Peyer's patch (tissue), 4 donors: ENCODE data around the gene AFF2.

Source experiments
- POLR2A ChIP-seq, 2 donors: fragments of 450-650 bp; IDR thresholded peaks; one replicate each; pipeline ENCODE4 v1.5.1; 2017; ENCODE audit warnings: antibody characterized with exemption in 2 of 2, mild to moderate bottlenecking in 2 of 2, moderate library complexity in 2 of 2
- TF ChIP-seq, protein P1 (sequence below), 6 experiments: fragments of 450-650 bp in 4 of 6; fragments of 200-600 bp in 2 of 6; sonication (generic) in 1 of 6; IDR thresholded peaks; one replicate each; pipeline ENCODE4 v1.5.1; 2017 to 2019; ENCODE audit warnings: antibody characterized with exemption in 6 of 6, mild to moderate bottlenecking in 3 of 6, moderate library complexity in 1 of 6

DNA sequence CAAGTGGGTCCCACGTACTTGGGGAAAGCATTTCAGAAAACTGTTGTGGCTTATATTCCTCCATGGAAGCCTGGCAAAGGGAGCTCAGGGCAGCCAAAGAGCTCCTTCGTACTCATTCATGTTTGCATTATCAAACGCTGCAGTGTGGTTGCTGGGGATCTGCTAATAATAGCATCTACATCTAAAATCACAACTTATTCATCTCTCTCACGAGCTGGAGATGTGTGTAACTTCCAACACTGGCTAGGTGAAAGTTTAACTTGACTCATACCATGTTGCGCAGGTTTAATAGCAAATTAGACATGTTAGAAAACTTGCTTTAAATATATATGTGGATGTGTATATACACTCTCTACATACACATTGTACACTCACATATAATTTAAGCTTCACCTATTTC, 415.1 kb downstream of the AFF2 start:
- TF ChIP-seq, protein P1, sequence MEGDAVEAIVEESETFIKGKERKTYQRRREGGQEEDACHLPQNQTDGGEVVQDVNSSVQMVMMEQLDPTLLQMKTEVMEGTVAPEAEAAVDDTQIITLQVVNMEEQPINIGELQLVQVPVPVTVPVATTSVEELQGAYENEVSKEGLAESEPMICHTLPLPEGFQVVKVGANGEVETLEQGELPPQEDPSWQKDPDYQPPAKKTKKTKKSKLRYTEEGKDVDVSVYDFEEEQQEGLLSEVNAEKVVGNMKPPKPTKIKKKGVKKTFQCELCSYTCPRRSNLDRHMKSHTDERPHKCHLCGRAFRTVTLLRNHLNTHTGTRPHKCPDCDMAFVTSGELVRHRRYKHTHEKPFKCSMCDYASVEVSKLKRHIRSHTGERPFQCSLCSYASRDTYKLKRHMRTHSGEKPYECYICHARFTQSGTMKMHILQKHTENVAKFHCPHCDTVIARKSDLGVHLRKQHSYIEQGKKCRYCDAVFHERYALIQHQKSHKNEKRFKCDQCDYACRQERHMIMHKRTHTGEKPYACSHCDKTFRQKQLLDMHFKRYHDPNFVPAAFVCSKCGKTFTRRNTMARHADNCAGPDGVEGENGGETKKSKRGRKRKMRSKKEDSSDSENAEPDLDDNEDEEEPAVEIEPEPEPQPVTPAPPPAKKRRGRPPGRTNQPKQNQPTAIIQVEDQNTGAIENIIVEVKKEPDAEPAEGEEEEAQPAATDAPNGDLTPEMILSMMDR (IDR thresholded peaks at IDR 0.05), result no peak
- no peak for TF ChIP-seq POLR2A (IDR thresholded peaks at IDR 0.05)
